Measurements from ENCODE around the gene ARIH2. TPM values are rescaled to one million over a fixed set of nuclear protein-coding genes. Genes with fewer than 3 reads are reported as not detected.

The ARIH2 gene
- total RNA-seq, 1 donor from 2014 or later, result 69.9 TPM

GRCh38 chr3:49017229-49017970, 98.8 kb downstream of the ARIH2 start:
- Mint-ChIP-seq H3K27me3 (ENCODE audit: low read depth) (no peaks in the 10 kb centered on the region), H3K36me3 (ENCODE audit: low read depth) (peaks cover 12% of the 10 kb centered on the region), H3K9me3 (ENCODE audit: low read depth) (no peaks in the 10 kb centered on the region), H3K4me1 (ENCODE audit: low read depth) (peaks cover 35% of the 10 kb centered on the region), H3K4me3 (ENCODE audit: unreplicated experiment) (peak overlapping the region; percentile 80), H3K27ac (ENCODE audit: unreplicated experiment) (peak overlapping the region; percentile 82)
- no peak for DNase-seq (ENCODE audit: low spot score)
- no peak for TF ChIP-seq CTCF (IDR thresholded peaks at IDR 0.05)

GRCh38 chr3:49017971-49018706, 99.5 kb downstream of the ARIH2 start, which contains the start of gene DALRD3:
TSS of gene DALRD3 (minus strand) at chr3:49018580. CDS start at chr3:49018564, 16 bp downstream.
- no peak for DNase-seq (ENCODE audit: low spot score)
- TF ChIP-seq CTCF (IDR thresholded peaks at IDR 0.05), result peak; percentile 16
- Mint-ChIP-seq H3K9me3 (ENCODE audit: low read depth) (no peaks in the 10 kb centered on the region), H3K27me3 (ENCODE audit: low read depth) (no peaks in the 10 kb centered on the region), H3K4me3 (ENCODE audit: unreplicated experiment) (peak within 1 kb of the TSS; percentile 80), H3K27ac (ENCODE audit: unreplicated experiment) (peak within 1 kb of the TSS; percentile 89), H3K4me1 (ENCODE audit: low read depth) (peaks cover 43% of the 10 kb centered on the region), H3K36me3 (ENCODE audit: low read depth) (peaks cover 12% of the 10 kb centered on the region)

- Mint-ChIP-seq H3K36me3 (ENCODE audit: low read depth) (peaks cover 12% of the 10 kb centered on the region), H3K27me3 (ENCODE audit: low read depth) (no peaks in the 10 kb centered on the region), H3K9me3 (ENCODE audit: low read depth) (no peaks in the 10 kb centered on the region), H3K4me1 (ENCODE audit: low read depth) (peaks cover 46% of the 10 kb centered on the region), H3K4me3 (ENCODE audit: unreplicated experiment) (peak overlapping the region; percentile 80), H3K27ac (ENCODE audit: unreplicated experiment) (peak overlapping the region; percentile 89)
- no peak for TF ChIP-seq CTCF (IDR thresholded peaks at IDR 0.05)
- no peak for DNase-seq (ENCODE audit: low spot score)
These were observed 100.0 kb downstream of the ARIH2 start for GRCh38 chr3:49018707-49019006.

- peak overlapping the region; percentile 90 for H3K4me3 Mint-ChIP-seq (ENCODE audit: unreplicated experiment)
- H3K27me3 Mint-ChIP-seq (ENCODE audit: low read depth), result no peaks in the 10 kb centered on the region
- H3K27ac Mint-ChIP-seq (ENCODE audit: unreplicated experiment), result peak overlapping the region; percentile 89
- no peak for DNase-seq (ENCODE audit: low spot score)
- TF ChIP-seq CTCF (IDR thresholded peaks at IDR 0.05), result no peak
- H3K9me3 Mint-ChIP-seq (ENCODE audit: low read depth), result no peaks in the 10 kb centered on the region
- H3K4me1 Mint-ChIP-seq (ENCODE audit: low read depth), result peaks cover 52% of the 10 kb centered on the region
- H3K36me3 Mint-ChIP-seq (ENCODE audit: low read depth), result peaks cover 14% of the 10 kb centered on the region
These were observed 101.3 kb downstream of the ARIH2 start for GRCh38 chr3:49019941-49020329.

GRCh38 chr3:49020330-49021212, 101.9 kb downstream of the ARIH2 start:
- Mint-ChIP-seq H3K4me1 (ENCODE audit: low read depth) (peaks cover 55% of the 10 kb centered on the region), H3K36me3 (ENCODE audit: low read depth) (peaks cover 14% of the 10 kb centered on the region), H3K4me3 (ENCODE audit: unreplicated experiment) (peak overlapping the region; percentile 90), H3K27me3 (ENCODE audit: low read depth) (no peaks in the 10 kb centered on the region), H3K27ac (ENCODE audit: unreplicated experiment) (peak overlapping the region; percentile 92), H3K9me3 (ENCODE audit: low read depth) (no peaks in the 10 kb centered on the region)
- DNase-seq (ENCODE audit: low spot score), result peak; percentile 86
- TF ChIP-seq CTCF (IDR thresholded peaks at IDR 0.05), result no peak
